SJSA1 (cell line): Measurements from ENCODE around the gene C17orf58. TPM values are rescaled to one million over a fixed set of nuclear protein-coding genes. Genes with fewer than 3 reads are reported as not detected.
"Not testable (repeated sequence)": the region's sequence is repeated elsewhere in the genome, so short reads cannot be mapped to it uniquely, and the experiment has no call there.

Experiments
- DNase-seq, 2 experiments: peaks; one replicate each; pipeline ENCODE4 v3.0.0-alpha.2; 2015 to 2020; ENCODE audit warnings: low spot score in 2 of 2, low read depth in 1 of 2
- H3K27ac ChIP-seq: fragments of 250-450 bp; sonication (Bioruptor Pico); 2 replicates; pipeline ENCODE4 v1.5.1; 2020; ENCODE audit warnings: mild to moderate bottlenecking, moderate library complexity
- H3K27me3 ChIP-seq: fragments of 250-450 bp; sonication (Bioruptor Pico); replicated peaks from 2 replicates; pipeline ENCODE4 v1.5.1; 2020; ENCODE audit warnings: mild to moderate bottlenecking, moderate library complexity
- H3K36me3 ChIP-seq: fragments of 250-450 bp; sonication (Bioruptor Pico); 2 replicates; pipeline ENCODE4 v1.5.1; 2020; ENCODE audit warnings: mild to moderate bottlenecking
- H3K4me1 ChIP-seq: fragments of 250-450 bp; sonication (Bioruptor Pico); replicated peaks from 2 replicates; pipeline ENCODE4 v1.6.1; 2021; ENCODE audit warnings: mild to moderate bottlenecking
- H3K4me3 ChIP-seq: fragments of 250-450 bp; sonication (Bioruptor Pico); 2 replicates; pipeline ENCODE4 v1.5.1; 2020; ENCODE audit warnings: mild to moderate bottlenecking
- H3K9me3 ChIP-seq: fragments of 250-450 bp; sonication (Bioruptor Pico); replicated peaks from 2 replicates; pipeline ENCODE4 v1.5.1; 2020; ENCODE audit warnings: mild to moderate bottlenecking
- total RNA-seq: library from RNA; depleted of rRNA; stranded (reverse); fragments of >200 nt; shearing (Covaris generic); gene quantifications from 2 replicates; pipeline ENCODE4 v1.2.3, GENCODE V29; 2014; rRNA removed

The C17orf58 gene
- total RNA-seq: 12.4 and 20.0 TPM in 2 replicates

GRCh38 chr17:67996301-67997171 lies at the start of gene C17orf58:
TSS of gene C17orf58 (minus strand) at chr17:67996469. CDS start at chr17:67996198, 271 bp downstream.
- H3K36me3 ChIP-seq, H3K27ac ChIP-seq, H3K9me3 ChIP-seq: not testable (repeated sequence)
- peak in 1 of 2 experiments; percentile 10 for DNase-seq
- H3K4me1 ChIP-seq: peaks cover 28% of the 10 kb centered on the region
- H3K4me3 ChIP-seq: peak within 1 kb of the TSS; percentile 34
- peaks cover 11% of the 10 kb centered on the region for H3K27me3 ChIP-seq

GRCh38 chr17:68036304-68037147 lies 40.3 kb upstream of the C17orf58 start:
- H3K27me3 ChIP-seq: no peaks in the 10 kb centered on the region
- H3K27ac ChIP-seq: peak overlapping the region; percentile 95
- H3K4me3 ChIP-seq: peak overlapping the region; percentile 88
- peaks cover 60% of the 10 kb centered on the region for H3K36me3 ChIP-seq
- peaks cover 21% of the 10 kb centered on the region for H3K4me1 ChIP-seq
- H3K9me3 ChIP-seq: no peaks in the 10 kb centered on the region
- peak in 1 of 2 experiments; percentile 29 for DNase-seq

DNA sequence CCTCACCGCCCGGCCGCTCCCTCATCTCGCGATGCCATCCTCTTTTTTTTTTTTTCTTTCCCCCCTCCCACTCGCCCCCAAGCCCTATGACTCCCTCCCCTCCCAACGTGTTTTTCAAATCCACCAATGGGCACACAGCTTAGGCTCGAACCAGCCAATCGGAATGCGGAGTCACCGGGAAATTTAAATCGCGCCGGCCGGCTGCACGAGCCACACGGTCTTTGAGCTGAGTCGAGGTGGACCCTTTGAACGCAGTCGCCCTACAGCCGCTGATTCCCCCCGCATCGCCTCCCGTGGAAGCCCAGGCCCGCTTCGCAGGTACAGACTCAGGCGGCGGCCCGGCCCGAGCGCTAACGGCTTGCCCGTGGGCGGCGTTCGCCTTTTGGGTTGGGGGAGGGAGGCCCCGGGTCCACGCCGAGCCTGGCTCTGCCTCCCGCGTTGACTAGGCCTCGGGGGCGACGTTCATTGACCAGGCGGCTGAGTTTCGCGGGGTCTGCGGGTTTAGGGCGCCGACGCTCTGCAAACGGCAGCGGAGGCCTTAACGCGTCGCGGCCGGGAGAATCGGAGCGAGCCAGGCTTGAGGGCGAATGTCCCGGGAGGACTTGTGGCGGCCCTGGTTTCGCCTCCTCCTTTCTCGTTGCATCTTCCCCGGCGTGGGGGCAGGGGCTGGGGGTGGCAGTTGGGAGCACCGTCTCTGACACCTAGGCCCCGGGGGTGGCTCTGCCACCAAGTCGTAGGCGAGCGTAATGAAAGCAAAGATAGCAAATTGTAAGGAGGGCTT lies 39.4 kb upstream of the C17orf58 start, which contains the start of gene KPNA2:
Gene KPNA2, plus strand, starts transcription at position 213 of the 781 bp plus-strand sequence. CDS start 1,398 bp downstream, outside the sequence.
- Histone ChIP-seq H3K4me1 (peaks cover 21% of the 10 kb centered on the region), H3K4me3 (peak within 1 kb of the TSS; percentile 88), H3K9me3 (no peaks in the 10 kb centered on the region), H3K36me3 (peaks cover 52% of the 10 kb centered on the region), H3K27ac (peak within 1 kb of the TSS; percentile 95), H3K27me3 (no peaks in the 10 kb centered on the region)
- DNase-seq: peak; percentile 97 to 98

DNA sequence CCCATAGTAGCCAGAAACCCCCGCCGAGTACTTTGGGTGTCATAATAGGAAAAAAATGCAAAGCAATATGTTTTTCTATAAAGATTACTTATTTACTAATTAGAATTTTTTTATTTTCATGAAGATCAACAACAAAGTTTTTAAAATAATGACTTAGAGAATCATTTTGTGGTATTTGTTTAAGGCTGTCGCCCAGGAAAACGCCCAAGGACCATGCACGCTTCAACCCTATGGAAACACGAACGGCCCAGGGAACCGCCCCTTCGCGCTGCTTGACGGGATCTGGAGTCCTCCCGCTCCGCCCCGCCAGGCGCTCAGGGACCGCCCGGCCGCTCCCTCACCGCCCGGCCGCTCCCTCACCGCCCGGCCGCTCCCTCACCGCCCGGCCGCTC lies 38.9 kb upstream of the C17orf58 start:
- Histone ChIP-seq H3K9me3 (no peaks in the 10 kb centered on the region), H3K27me3 (no peaks in the 10 kb centered on the region), H3K4me3 (0 out of 2 replicates have a peak overlapping the region, but pooled peaks have one; percentile 7), H3K27ac (no peak overlapping the region), H3K36me3 (peaks cover 46% of the 10 kb centered on the region), H3K4me1 (peaks cover 21% of the 10 kb centered on the region)
- peak in 1 of 2 experiments; percentile 97 for DNase-seq

GRCh38 chr17:68034452-68034776 lies 38.1 kb upstream of the C17orf58 start:
- peaks cover 21% of the 10 kb centered on the region for H3K4me1 ChIP-seq
- no peak overlapping the region for H3K27ac ChIP-seq
- H3K4me3 ChIP-seq: no peak overlapping the region
- no peak for DNase-seq
- no peaks in the 10 kb centered on the region for H3K9me3 ChIP-seq
- no peaks in the 10 kb centered on the region for H3K27me3 ChIP-seq
- H3K36me3 ChIP-seq: peaks cover 39% of the 10 kb centered on the region

DNA sequence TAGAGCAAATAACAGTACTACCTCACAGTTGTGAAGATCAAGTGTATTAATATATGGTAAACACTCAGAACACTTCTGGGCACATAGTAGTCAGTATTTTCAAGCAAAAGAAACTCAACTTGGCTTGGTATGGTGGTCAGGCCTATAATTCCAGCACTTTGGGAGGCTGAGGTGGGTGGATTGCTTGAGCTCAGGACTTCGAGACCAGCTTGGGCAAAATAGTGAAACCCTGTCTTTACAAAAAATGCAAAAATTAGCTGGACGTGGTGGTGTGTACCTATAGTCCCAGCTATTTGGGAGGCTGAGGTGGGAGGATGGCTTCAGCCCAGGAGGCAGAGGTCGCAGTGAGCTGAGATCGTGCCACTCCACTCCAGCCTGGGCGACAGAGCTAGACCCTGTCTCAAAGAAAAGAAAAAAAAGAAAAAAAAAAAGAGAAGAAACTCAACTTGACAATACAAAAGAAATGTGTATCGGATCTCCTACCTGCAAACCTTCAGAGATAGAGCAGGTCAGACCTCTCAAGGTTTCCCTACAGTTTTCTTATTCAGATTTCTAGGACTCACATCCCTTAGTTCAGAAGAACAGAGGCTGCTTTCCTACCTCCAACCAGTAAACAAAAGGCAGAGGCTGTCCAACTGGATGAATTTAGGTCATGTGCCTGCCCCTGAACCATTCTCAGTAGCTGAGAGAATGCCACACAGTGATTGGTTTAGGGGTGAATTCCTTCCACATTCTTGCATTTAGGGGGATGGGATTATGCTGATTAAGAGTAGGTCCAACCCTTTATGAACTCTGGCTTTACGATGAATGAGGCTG lies 37.6 kb upstream of the C17orf58 start:
- Histone ChIP-seq H3K27me3 (no peaks in the 10 kb centered on the region), H3K4me3 (no peak overlapping the region), H3K36me3 (peaks cover 33% of the 10 kb centered on the region), H3K4me1 (peaks cover 21% of the 10 kb centered on the region), H3K9me3 (no peaks in the 10 kb centered on the region), H3K27ac (no peak overlapping the region)
- peak in 1 of 2 experiments; percentile 74 for DNase-seq

- H3K27me3 ChIP-seq: no peaks in the 10 kb centered on the region
- H3K9me3 ChIP-seq: no peaks in the 10 kb centered on the region
- peaks cover 8% of the 10 kb centered on the region for H3K4me1 ChIP-seq
- no peak overlapping the region for H3K4me3 ChIP-seq
- H3K27ac ChIP-seq: no peak overlapping the region
- no peak for DNase-seq
- no peaks in the 10 kb centered on the region for H3K36me3 ChIP-seq
Measured at GRCh38 chr17:68029512-68030215, 33.4 kb upstream of the C17orf58 start.

GRCh38 chr17:68022547-68022946 lies 26.3 kb upstream of the C17orf58 start:
- H3K4me1 ChIP-seq, H3K27ac ChIP-seq, H3K4me3 ChIP-seq, H3K27me3 ChIP-seq, H3K36me3 ChIP-seq, DNase-seq, H3K9me3 ChIP-seq: not testable (repeated sequence)

GRCh38 chr17:68021963-68022362 lies 25.7 kb upstream of the C17orf58 start:
- no peaks in the 10 kb centered on the region for H3K9me3 ChIP-seq
- H3K4me3 ChIP-seq: no peak overlapping the region
- no peak for DNase-seq
- H3K27ac ChIP-seq: no peak overlapping the region
- H3K4me1 ChIP-seq: peaks cover 8% of the 10 kb centered on the region
- no peaks in the 10 kb centered on the region for H3K36me3 ChIP-seq
- H3K27me3 ChIP-seq: no peaks in the 10 kb centered on the region

DNA sequence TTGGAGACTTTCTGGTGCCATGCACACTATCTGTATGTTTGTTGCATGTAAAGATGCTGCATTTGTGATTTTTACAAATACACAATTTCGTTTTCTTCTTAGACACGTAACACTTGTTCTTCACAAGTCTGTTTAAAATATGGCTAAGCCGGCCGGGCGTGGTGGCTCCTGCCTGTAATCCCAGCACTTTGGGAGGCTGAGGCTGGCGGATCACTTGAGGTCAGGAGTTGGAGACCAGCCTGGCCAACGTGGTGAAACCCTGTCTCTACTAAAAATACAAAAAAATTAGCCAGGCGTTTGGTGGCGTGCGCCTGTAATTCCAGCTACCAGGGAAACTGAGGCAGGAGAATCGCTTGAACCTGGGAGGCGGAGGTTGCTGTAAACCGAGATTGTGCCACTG lies 24.5 kb upstream of the C17orf58 start:
- DNase-seq, H3K9me3 ChIP-seq, H3K4me1 ChIP-seq, H3K36me3 ChIP-seq, H3K27me3 ChIP-seq, H3K27ac ChIP-seq: not testable (repeated sequence)
- H3K4me3 ChIP-seq: peak overlapping the region; percentile 39

- H3K36me3 ChIP-seq: no peaks in the 10 kb centered on the region
- no peaks in the 10 kb centered on the region for H3K27me3 ChIP-seq
- no peaks in the 10 kb centered on the region for H3K9me3 ChIP-seq
- peak overlapping the region; percentile 31 for H3K27ac ChIP-seq
- no peak for DNase-seq
- H3K4me1 ChIP-seq: peaks cover 8% of the 10 kb centered on the region
- H3K4me3 ChIP-seq: peak overlapping the region; percentile 39
Measured at GRCh38 chr17:68020409-68020756, 24.1 kb upstream of the C17orf58 start.

GRCh38 chr17:68019675-68020408 lies 23.6 kb upstream of the C17orf58 start:
- Histone ChIP-seq H3K9me3 (no peaks in the 10 kb centered on the region), H3K36me3 (no peaks in the 10 kb centered on the region), H3K4me1 (peaks cover 8% of the 10 kb centered on the region), H3K4me3 (peak overlapping the region; percentile 39), H3K27me3 (no peaks in the 10 kb centered on the region), H3K27ac (peak overlapping the region; percentile 31)
- DNase-seq: peak; percentile 97 to 100
